HUDEP-2 (cell line): ENCODE results near the gene ITGA2B.
A peak's percentile ranks its signal among the peaks of the same experiment; 100 is the strongest.

Experiments used
- DNase-seq, 76 experiments: peaks; one replicate each; lab custom pipeline; 2025; ENCODE audit not compliant: unreplicated experiment in 76 of 76; lab: John Stamatoyannopoulos, UW

The ITGA2B gene

GRCh38 chr17:44389281-44389680, at the start of gene ITGA2B:
TSS of gene ITGA2B (minus strand) at chr17:44389649. CDS start at chr17:44389473, 176 bp downstream.
- DNase-seq: peak in 6 of 76 experiments; percentile 34 to 66 (median 49)

GRCh38 chr17:44439168-44439567, 49.7 kb upstream of the ITGA2B start:
- no peak for DNase-seq

GRCh38 chr17:44438636-44439035, 49.2 kb upstream of the ITGA2B start:
- DNase-seq: no peak

DNA sequence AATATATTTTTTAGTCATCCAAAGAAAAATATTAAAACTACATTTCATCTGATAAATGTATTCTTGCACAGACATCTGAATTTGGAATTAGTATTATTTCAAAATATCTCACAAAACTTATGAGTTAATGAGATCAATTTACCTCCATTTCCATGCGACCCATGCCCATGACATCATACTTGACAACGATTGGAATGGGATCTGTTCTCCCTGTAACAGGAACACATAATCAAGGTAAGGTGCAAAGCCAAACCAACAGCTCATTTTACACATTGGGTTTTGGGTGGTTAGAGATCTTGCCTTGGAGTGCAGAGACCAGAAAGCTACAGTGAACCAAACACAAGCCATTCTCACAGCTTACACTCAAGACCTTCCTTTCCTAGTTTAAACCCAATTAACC, 46.9 kb upstream of the ITGA2B start:
- DNase-seq: no peak

- no peak for DNase-seq
These were observed 43.1 kb upstream of the ITGA2B start for GRCh38 chr17:44432254-44433157.

DNA sequence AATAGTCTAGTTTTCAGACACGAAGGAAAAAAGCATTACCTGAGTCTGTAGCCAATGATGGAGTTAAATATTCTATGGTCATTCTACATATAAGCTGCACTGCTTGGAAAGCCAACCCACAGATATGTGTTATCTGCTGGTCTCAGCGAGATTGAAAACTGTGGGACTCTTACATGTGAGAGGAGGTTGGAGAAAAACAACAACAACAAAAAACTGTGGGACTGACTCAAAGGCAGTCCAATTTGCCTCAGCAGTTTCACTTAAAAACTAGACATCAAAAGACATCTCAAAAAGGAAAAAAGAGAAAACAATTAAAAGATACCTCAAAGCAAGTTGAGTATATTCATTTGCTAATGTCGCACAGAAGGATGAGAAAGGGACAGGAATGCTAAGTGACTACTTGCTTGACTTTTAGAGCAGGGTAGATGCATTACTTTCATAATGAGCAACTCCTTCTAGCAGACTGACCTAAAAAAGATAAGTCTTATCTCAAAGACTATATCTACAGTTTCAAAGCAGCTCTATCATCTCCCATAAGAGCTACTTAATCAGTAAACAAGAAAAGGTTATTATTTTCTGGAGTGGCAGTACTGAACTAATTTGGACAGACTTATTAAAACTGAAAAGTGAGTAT, 35.5 kb upstream of the ITGA2B start:
- no peak for DNase-seq

DNA sequence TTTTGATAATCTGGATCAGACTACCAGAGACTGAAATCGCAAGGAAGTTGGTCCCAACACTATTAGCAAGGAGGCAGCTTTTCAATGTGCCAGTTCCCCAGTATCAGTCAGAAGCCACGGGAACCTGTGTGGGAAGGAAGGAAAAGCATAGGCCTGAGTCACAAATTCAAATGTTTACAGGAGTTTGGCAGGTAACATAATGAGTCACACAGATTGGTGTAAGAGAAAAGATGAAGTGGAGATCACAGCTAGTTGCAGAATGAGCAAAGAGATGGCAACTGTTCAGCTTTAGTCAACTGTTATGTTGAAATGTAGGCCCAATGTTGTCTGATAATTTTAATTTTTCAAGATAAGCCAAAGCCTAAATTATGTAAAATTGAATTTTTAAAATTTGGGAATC, 28.1 kb upstream of the ITGA2B start:
- DNase-seq: no peak

DNA sequence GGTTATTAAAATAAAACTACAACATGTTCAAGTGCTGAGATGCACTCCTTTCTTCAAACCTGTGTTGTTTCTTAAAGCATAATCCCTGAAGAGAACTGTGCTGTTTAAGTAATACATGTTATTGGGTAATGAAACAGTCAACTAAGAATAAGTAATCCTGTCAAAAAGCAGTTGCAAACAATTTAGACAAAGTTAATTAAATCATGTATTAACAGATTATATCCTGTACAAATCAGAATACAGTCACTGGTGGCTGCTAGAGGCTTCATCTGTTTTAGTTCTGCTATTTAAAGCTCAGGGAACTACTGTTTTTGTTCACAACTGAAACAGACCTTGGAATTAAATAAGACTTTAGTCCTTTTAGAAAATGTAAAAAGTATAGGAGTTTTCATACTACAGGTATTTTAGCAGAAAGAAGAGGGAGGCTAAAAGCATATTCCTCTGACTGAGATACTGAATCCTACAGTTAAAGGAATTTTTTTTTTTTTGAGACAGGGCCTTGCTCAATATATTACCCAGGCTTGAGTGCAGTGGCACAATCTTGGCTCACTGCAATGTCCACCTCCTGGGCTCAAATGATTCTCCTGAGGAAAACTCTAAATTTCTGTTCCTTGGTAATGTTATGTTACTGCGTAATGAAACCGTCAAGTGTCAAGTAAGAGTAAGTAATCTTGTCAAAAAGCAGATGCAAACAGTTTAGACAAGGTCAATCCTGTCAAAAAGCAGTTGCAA, 27.3 kb upstream of the ITGA2B start:
- DNase-seq: no peak

DNA sequence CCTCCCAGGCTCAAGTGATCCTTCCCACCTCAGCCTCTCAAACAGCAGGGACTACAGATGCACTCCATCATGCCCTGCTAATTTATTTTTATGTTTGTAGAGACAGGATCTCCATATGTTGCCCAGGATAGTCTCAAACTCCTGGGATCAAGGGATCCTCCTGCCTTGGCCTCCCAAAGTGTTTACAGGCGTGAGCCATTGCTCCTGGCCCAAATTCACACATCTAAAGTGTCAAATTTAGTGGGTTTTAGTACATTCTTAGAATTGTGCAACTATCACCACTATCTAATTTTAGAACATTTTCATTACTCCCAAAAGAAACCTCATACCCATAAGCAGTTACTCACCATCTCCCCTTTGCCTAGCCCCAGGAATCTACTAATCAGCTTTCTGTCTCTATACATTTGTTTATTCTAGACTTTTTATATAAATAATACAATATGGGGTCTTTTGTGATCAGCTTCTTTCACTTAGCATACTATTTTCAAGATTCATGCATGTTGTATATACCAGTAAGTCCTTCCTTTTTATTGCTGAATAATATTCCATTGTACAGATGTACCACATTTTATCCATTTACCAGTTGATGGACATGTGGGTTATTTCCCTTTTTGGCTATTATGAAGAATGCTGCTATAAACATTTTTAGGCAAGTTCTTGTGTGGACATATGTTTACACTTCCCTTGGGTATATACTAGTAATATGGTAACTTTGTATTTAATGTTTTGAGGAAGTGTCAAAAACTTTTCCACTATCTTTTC, 25.1 kb upstream of the ITGA2B start:
- DNase-seq: no peak

DNA sequence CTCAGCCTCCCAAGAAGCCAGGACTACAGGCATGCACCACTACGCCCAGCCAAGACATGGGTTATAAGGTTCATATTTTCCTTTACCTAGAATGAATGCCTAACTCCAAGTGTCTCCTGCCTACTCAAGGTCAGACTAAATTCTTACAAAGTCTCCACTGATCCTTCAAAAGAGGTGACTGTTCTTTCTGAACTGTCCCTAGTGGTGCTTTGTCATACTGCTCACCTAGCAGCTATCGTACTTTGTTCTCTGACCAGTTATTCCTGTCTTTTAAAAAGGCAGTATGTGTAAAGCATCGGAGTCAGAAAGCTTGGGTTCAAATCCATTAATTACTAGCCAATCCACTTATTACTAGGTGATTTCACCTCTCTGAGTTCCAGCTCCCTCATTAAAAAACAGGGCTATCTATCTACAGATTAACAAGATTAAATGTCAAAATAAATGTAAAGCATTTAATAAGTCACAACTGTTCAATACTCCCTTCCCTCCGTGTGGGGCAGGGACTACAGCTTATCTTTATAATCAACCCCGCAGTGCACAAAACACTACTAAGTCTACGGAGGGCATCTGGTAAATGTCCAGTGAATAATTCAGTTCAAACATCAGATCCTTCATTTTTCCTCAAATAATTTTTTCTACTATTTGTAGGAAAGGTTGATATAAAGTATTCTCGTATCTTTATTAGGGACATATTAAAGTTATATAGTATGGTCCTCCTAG, 20.0 kb upstream of the ITGA2B start:
- DNase-seq: no peak

DNA sequence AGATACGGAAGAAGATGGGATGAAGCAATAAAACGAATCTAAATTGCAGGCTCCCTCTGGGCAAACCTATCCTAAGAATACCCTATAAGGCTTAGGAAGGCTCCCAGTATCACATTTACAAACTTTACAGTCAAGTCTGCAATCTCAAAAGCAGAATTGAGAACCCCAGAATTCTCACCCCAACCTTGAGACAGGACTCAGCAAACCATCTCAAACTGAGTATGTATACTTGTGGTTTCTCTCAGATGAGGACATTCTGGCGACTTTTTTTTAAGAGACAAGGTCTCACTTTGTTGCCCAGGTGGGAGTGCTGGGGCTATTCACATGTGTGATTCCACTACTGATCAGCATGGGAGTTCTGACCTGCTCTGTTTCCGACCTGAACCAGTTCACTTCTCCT, 19.3 kb upstream of the ITGA2B start:
- no peak for DNase-seq

- DNase-seq: no peak
These were observed 13.2 kb upstream of the ITGA2B start for GRCh38 chr17:44402564-44403172.

DNA sequence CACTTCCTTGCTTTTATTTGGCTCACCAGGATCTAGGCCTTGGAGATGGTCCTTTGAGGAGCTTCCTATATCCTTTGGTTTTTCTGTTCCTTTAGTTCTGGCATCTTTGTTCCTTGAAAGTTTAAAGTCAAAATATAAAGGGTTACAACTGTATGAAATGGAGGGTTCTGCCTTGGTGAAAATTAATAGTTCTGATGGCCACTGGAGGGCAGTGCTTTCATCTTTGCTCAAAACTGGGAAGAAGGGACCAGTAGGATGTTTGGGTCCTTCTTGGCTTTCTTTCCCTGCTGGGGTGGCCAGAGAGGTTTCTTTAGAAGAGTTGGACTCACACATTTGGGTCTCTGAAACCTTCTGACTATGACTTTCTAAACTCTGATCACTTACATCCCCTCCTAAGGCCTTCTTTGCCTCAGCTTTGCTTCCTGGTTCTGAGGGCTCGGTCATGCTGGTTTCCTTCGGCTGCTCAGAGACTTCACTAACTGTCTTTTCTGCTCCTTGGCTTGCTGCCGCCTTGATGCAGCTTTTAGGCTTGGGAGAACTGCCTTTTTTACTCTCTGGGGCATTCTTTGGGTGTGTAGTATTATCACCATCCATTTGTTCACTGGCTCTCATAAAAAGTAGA, 10.9 kb upstream of the ITGA2B start:
- peak in 11 of 76 experiments; percentile 2 to 24 (median 11) for DNase-seq

DNA sequence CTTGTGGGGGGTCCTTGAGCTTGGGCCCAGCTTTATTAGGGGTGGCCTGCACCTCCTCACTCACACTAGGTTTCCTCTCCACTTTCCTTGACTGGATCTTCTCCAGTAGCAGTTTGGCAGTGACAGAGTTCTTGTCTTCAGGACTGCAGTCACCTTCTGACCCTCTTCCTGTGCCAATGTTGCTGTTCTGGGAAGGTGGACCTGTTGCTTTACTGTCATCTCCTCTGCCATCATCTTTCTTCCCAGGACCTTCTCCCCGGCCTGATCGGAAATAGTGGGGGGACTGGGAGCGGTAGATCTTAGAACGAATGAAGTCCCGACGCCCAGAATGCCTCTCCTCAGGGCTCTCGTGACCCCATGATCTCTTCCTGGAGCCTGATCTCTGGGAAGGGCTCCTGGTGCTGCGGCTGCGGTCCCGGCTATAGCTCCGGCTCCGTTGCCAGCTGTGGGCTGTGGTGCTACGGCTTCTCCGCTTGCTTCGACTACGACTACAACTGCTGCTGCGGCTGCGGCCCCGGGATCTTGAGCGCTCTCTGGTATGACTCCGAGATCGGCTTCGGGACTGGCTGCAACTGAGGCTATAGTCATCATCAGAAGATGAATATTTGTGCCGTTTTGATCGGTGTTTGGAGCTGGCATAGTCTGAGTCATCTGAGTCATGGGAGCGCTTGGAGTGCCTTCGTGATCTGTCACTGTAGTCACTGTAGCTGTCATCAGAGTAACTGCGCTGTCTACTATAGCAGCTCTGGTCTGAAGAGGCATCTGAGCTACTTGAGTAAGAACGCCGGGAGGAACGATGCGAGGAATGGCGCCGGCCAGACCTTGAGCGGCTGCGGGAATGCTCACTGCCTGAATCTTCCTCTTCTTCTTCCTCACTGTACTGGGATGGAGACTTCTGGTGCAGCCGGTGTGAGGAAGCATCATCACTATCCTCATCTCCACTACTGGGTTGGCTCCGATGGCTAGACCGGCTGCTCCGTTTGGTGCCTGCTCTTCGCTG, 9.5 kb upstream of the ITGA2B start:
- no peak for DNase-seq

DNA sequence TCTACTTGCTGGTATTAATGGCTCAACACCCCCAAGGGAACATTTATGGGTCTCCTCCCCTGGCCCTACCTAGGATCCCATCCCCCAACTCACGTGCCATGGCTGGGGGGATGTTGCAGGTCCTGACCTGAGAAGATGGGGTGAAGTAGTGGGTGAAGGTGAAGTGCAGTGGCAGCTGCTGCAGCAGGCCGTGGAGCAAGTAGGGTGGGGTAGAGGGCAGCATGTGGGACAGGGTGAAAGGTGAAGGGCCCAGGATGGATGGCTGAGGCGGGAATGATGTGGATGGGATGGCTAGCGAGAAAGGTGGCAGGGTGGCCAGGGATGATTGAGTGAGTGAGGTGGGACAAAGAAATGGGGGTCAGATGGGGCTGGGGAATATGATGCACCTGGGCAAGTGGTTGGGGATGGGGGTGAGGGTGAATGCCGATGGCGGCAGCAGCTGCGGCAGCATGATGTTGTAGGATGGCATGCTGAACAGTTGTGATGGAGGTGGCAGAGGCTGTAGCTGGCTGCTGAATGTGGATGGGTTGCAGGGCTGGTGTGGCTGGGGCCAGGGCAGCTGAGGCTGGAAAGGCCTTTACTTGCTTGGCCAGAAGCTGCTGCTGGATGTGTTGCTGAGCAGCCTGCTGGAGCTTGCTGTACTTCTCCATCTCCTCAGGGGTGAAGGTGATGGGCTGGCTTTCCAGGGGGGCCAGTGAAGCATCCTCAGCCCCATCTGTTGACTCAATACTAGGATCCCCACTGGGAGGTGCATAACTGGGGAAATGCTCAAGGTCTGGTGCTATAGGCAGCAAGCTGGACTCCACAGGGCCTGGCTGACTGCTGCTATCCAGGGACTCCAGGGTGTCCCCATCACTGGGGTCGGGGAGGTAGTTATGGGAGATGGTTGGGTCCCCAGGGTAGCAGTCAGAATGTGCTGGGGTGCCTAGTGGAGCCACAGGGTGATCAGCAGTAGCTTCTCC, 8.3 kb upstream of the ITGA2B start:
- no peak for DNase-seq

GRCh38 chr17:44396946-44397345, 7.5 kb upstream of the ITGA2B start:
- DNase-seq: no peak

GRCh38 chr17:44394833-44395232, 5.4 kb upstream of the ITGA2B start:
- no peak for DNase-seq
